WERI-Rb-1 (cell line): ENCODE data around the gene LRFN2.
A peak's percentile ranks its signal among the peaks of the same experiment; 100 is the strongest.

Experiments
- DNase-seq: peaks from one replicate; pipeline ENCODE4 v3.0.0-alpha.2; 2020
- H3K27ac ChIP-seq: fragments of 250-450 bp; sonication (Bioruptor Pico); 2 replicates; pipeline ENCODE4 v1.5.1; 2020; ENCODE audit warnings: mild to moderate bottlenecking, moderate library complexity
- H3K27me3 ChIP-seq: fragments of 250-450 bp; sonication (Bioruptor Pico); 2 replicates; pipeline ENCODE4 v1.5.1; 2021; ENCODE audit warnings: mild to moderate bottlenecking, low read depth, moderate library complexity; ENCODE audit not compliant: insufficient read depth, severe bottlenecking
- H3K36me3 ChIP-seq: fragments of 250-450 bp; sonication (Bioruptor Pico); 2 replicates; pipeline ENCODE4 v1.5.1; 2020; ENCODE audit warnings: mild to moderate bottlenecking, moderate library complexity
- H3K4me3 ChIP-seq: 2 replicates; pipeline ENCODE4 v1.5.1; 2011; ENCODE audit warnings: low read depth, mild to moderate bottlenecking, control low read depth, low read length
- H3K9me3 ChIP-seq: fragments of 250-450 bp; sonication (Bioruptor Pico); 2 replicates; pipeline ENCODE4 v1.5.1; 2021; ENCODE audit warnings: mild to moderate bottlenecking, moderate library complexity; ENCODE audit not compliant: severe bottlenecking
- CTCF ChIP-seq: IDR thresholded peaks from 2 replicates; pipeline ENCODE4 v1.5.1; 2011; ENCODE audit warnings: low read depth, mild to moderate bottlenecking, control low read depth, inconsistent platforms, low read length

LRFN2 gene

GRCh38 chr6:40563111-40563510, 24.1 kb downstream of the LRFN2 start:
- TF ChIP-seq CTCF, result no peak
- Histone ChIP-seq H3K4me3 (no peak overlapping the region), H3K27ac (no peak overlapping the region)

GRCh38 chr6:40559056-40559455, 28.1 kb downstream of the LRFN2 start:
- Histone ChIP-seq H3K4me3 (no peak overlapping the region), H3K9me3 (no peaks in the 10 kb centered on the region), H3K27me3 (no peaks in the 10 kb centered on the region), H3K36me3 (peaks cover 2% of the 10 kb centered on the region; the same call in 1 of the 2 replicates), H3K27ac (no peak overlapping the region)
- TF ChIP-seq CTCF, result no peak
- no peak for DNase-seq

More at GRCh38 chr6:40563111-40563510, 24.1 kb downstream of the LRFN2 start:
- peak; percentile 40 for DNase-seq
- no peaks in the 10 kb centered on the region for H3K27me3 ChIP-seq
- H3K9me3 ChIP-seq, result no peaks in the 10 kb centered on the region
- H3K36me3 ChIP-seq, result no peaks in the 10 kb centered on the region

GRCh38 chr6:40558102-40558501, 29.1 kb downstream of the LRFN2 start:
- TF ChIP-seq CTCF, result no peak

GRCh38 chr6:40556881-40557280, 30.3 kb downstream of the LRFN2 start:
- no peak overlapping the region for H3K4me3 ChIP-seq
- TF ChIP-seq CTCF, result 0 out of 2 replicates have a peak, but pooled peaks have one; percentile 5
- peak overlapping the region; percentile 35; the same call in 1 of the 2 replicates for H3K27ac ChIP-seq
- peak; percentile 90 for DNase-seq
- no peaks in the 10 kb centered on the region for H3K9me3 ChIP-seq
- peaks cover 11% of the 10 kb centered on the region for H3K36me3 ChIP-seq
- H3K27me3 ChIP-seq, result no peaks in the 10 kb centered on the region

More at GRCh38 chr6:40558102-40558501, 29.1 kb downstream of the LRFN2 start:
- H3K4me3 ChIP-seq, result no peak overlapping the region
- no peak overlapping the region for H3K27ac ChIP-seq
- no peaks in the 10 kb centered on the region for H3K27me3 ChIP-seq
- H3K36me3 ChIP-seq, result peaks cover 9% of the 10 kb centered on the region
- H3K9me3 ChIP-seq, result no peaks in the 10 kb centered on the region
- DNase-seq, result peak; percentile 33

GRCh38 chr6:40556023-40556422, 31.1 kb downstream of the LRFN2 start:
- Histone ChIP-seq H3K36me3 (peaks cover 12% of the 10 kb centered on the region), H3K27me3 (no peaks in the 10 kb centered on the region), H3K9me3 (no peaks in the 10 kb centered on the region), H3K4me3 (no peak overlapping the region), H3K27ac (0 out of 2 replicates have a peak overlapping the region, but pooled peaks have one; percentile 15)
- DNase-seq, result peak; percentile 37
- TF ChIP-seq CTCF, result no peak

- H3K27me3 ChIP-seq, result no peaks in the 10 kb centered on the region
- TF ChIP-seq CTCF, result no peak
- no peaks in the 10 kb centered on the region for H3K9me3 ChIP-seq
- no peak for DNase-seq
- H3K36me3 ChIP-seq, result peaks cover 20% of the 10 kb centered on the region
- H3K27ac ChIP-seq, result no peak overlapping the region
- no peak overlapping the region for H3K4me3 ChIP-seq
These were observed 32.1 kb downstream of the LRFN2 start for GRCh38 chr6:40555092-40555491.
